Transverse colon (tissue), 4 donors: ENCODE measurements around the gene RBCK1. TPM values are rescaled to one million over a fixed set of nuclear protein-coding genes. Genes with fewer than 3 reads are reported as not detected.
"Not testable (repeated sequence)": the region's sequence is repeated elsewhere in the genome, so short reads cannot be mapped to it uniquely, and the experiment has no call there.

ENCODE experiments used
- DNase-seq: peaks from one replicate; pipeline ENCODE4 v3.0.0-alpha.2; 2019
- H3K27ac ChIP-seq, 4 donors: fragments of 200-600 bp; sonication (generic); 2 replicates each; pipeline ENCODE4 v1.5.1; 2016 to 2018; ENCODE audit warnings: inconsistent platforms in 4 of 4
- H3K27me3 ChIP-seq: fragments of 200-600 bp; sonication (generic); 2 replicates; pipeline ENCODE4 v1.5.1; 2017; ENCODE audit warnings: inconsistent platforms
- H3K36me3 ChIP-seq, 4 donors: fragments of 200-600 bp; sonication (generic); 2 replicates each; pipeline ENCODE4 v1.5.1; 2017 to 2019; ENCODE audit warnings: inconsistent platforms in 4 of 4
- H3K4me1 ChIP-seq, 4 donors: fragments of 200-600 bp; sonication (generic); 2 replicates each; pipeline ENCODE4 v1.5.1; 2017 to 2020; ENCODE audit warnings: inconsistent platforms in 4 of 4
- H3K4me3 ChIP-seq, 4 donors: fragments of 200-600 bp; sonication (generic); 1 replicate in 1 of 4; 2 replicates in 3 of 4; pipeline versions ENCODE4 v1.5.1 to v1.6.1; 2017 to 2019; ENCODE audit warnings: inconsistent platforms in 4 of 4
- H3K9me3 ChIP-seq, 2 donors: fragments of 200-600 bp; sonication (generic); 2 replicates each; pipeline ENCODE4 v1.5.1; 2017 to 2019; ENCODE audit warnings: inconsistent platforms in 2 of 2
- CTCF ChIP-seq, 5 experiments: fragments of 200-600 bp in 3 of 5; fragments of 450-650 bp in 2 of 5; sonication (generic) in 3 of 5; IDR thresholded peaks; 1 replicate in 2 of 5; 2 replicates in 3 of 5; pipeline ENCODE4 v1.5.1; 2016 to 2017; ENCODE audit warnings: antibody characterized with exemption in 5 of 5, inconsistent platforms in 3 of 5, mild to moderate bottlenecking in 2 of 5, moderate library complexity in 1 of 5
- EP300 ChIP-seq: sonication (generic); formaldehyde crosslinking; IDR thresholded peaks from one replicate; pipeline ENCODE4 v1.6.1; 2017; ENCODE audit warnings: antibody characterized with exemption, low read depth
- POLR2A ChIP-seq: fragments of 450-650 bp; IDR thresholded peaks from one replicate; pipeline ENCODE4 v1.6.1; 2016; ENCODE audit warnings: antibody characterized with exemption, mild to moderate bottlenecking, moderate library complexity
- POLR2AphosphoS5 ChIP-seq, 3 donors: sonication (generic); formaldehyde crosslinking; IDR thresholded peaks; one replicate each; pipeline ENCODE4 v1.6.1; 2016; ENCODE audit warnings: antibody characterized with exemption in 3 of 3
- WGBS, 2 donors: methylation state at CpG; one replicate each; pipeline ENCODE4 v1.1.5; 2018; ENCODE audit warnings: low coverage in 1 of 2; 5-methylcytosine and 5-hydroxymethylcytosine counted together
- in situ Hi-C, 4 donors: fragments of 200-750 bp; cut with MboI; loops; one replicate each; pipeline versions ENCODE4 v1.15.0 to v1.15.1; 2017; ENCODE audit warnings: low sequenced_read_pairs in 3 of 4, low pct_ligation_motif_present in 1 of 4, low pct_unique_long_range_greater_than_20kb in 1 of 4
- intact Hi-C: fragments of 100-400 bp; cut with DNase I; formaldehyde crosslinking; loops from one replicate; pipeline ENCODE4 v1.15.1; 2023; ENCODE audit warnings: low total_unique reads
- total RNA-seq, 4 donors: library from RNA; depleted of rRNA; stranded (reverse); fragments of >200 nt; gene quantifications; one replicate each; pipeline ENCODE4 v1.1.0, GENCODE V29; 2016

RBCK1 gene
- total RNA-seq, 4 donors from 2014 or later: 101 to 152 (median 110) TPM

GRCh38 chr20:384723-385122, 23.4 kb upstream of the RBCK1 start:
- in situ Hi-C loops (no loop called here), intact Hi-C loops (no loop called here)
- DNase-seq: no peak
- no peaks in the 10 kb centered on the region for H3K36me3 ChIP-seq
- peaks cover 0 to 16% (median 9%) of the 10 kb centered on the region in 4 donors for H3K4me1 ChIP-seq
- no peaks in the 10 kb centered on the region for H3K9me3 ChIP-seq
- no peak overlapping the region for H3K4me3 ChIP-seq
- TF ChIP-seq POLR2AphosphoS5 (IDR thresholded peaks at IDR 0.05): no peak
- TF ChIP-seq POLR2A: no peak
- TF ChIP-seq CTCF (IDR thresholded peaks at IDR 0.05): no peak
- no peak for TF ChIP-seq EP300
- no peaks in the 10 kb centered on the region for H3K27me3 ChIP-seq
- peak overlapping the region in 1 of 4 donors; percentile 41 for H3K27ac ChIP-seq
- WGBS, 2 donors: 95 to 100% methylated on average over 1 of the region's 1 CpG

- TF ChIP-seq POLR2A (no peak), EP300 (no peak), CTCF (IDR thresholded peaks at IDR 0.05) (no peak), POLR2AphosphoS5 (IDR thresholded peaks at IDR 0.05) (no peak)
- in situ Hi-C loops: no loop called here
- Histone ChIP-seq H3K27ac (peak overlapping the region in 1 of 4 donors; percentile 41), H3K27me3 (no peaks in the 10 kb centered on the region), H3K9me3 (no peaks in the 10 kb centered on the region), H3K36me3 (no peaks in the 10 kb centered on the region), H3K4me3 (no peak overlapping the region), H3K4me1 (peaks cover 0 to 16% (median 9%) of the 10 kb centered on the region in 4 donors)
- WGBS, 2 donors: 97% methylated on average over 5 of the region's 5 CpGs; no CpG with 5 or more reads in 1 of the 2 donors
- DNase-seq: no peak
- intact Hi-C loops: no loop called here
Observed at GRCh38 chr20:385448-385847, 22.7 kb upstream of the RBCK1 start.

GRCh38 chr20:386634-387033, 21.5 kb upstream of the RBCK1 start:
- 96 to 100% methylated on average over 3 to 8 of the region's 8 CpGs for WGBS, 2 donors
- H3K27me3 ChIP-seq, H3K4me3 ChIP-seq, H3K9me3 ChIP-seq, in situ Hi-C loops, DNase-seq, intact Hi-C loops, H3K27ac ChIP-seq, H3K36me3 ChIP-seq: not testable (repeated sequence)
- peaks cover 0 to 11% (median 4%) of the 10 kb centered on the region in 4 donors for H3K4me1 ChIP-seq

- Histone ChIP-seq H3K4me3 (no peak overlapping the region), H3K4me1 (peaks cover 0 to 4% (median 1%) of the 10 kb centered on the region in 4 donors), H3K9me3 (no peaks in the 10 kb centered on the region), H3K36me3 (no peaks in the 10 kb centered on the region), H3K27me3 (no peaks in the 10 kb centered on the region), H3K27ac (no peak overlapping the region)
- in situ Hi-C loops (no loop called here), intact Hi-C loops (no loop called here)
- 93 to 95% methylated on average over 3 of the region's 3 CpGs for WGBS, 2 donors
- DNase-seq: no peak
- TF ChIP-seq POLR2A: no peak
- no peak for TF ChIP-seq EP300
- no peak for TF ChIP-seq CTCF (IDR thresholded peaks at IDR 0.05)
- TF ChIP-seq POLR2AphosphoS5 (IDR thresholded peaks at IDR 0.05): no peak
Observed at GRCh38 chr20:387520-387919, 20.6 kb upstream of the RBCK1 start.
